Activated CD4-positive, alpha-beta T cell treated with anti-CD3 and anti-CD28 coated beads, Interleukin-2, Interleukin-6, amounts not matched to agents 100 ng/mL and 50 ng/mL, durations not matched to agents 16 hours and 8 hours (primary cell): Measurements from ENCODE around the gene SNRPD3.
"Not testable (repeated sequence)": the region's sequence is repeated elsewhere in the genome, so short reads cannot be mapped to it uniquely, and the experiment has no call there.

ENCODE experiments used
- DNase-seq: peaks from one replicate; pipeline ENCODE4 v3.0.0-alpha.2; 2020

The SNRPD3 gene

GRCh38 chr22:24593559-24593835 is 37.7 kb downstream of the SNRPD3 start:
- not testable (repeated sequence) for DNase-seq

GRCh38 chr22:24593836-24594568 is 38.2 kb downstream of the SNRPD3 start:
- no peak for DNase-seq

- no peak for DNase-seq
These were observed 38.8 kb downstream of the SNRPD3 start for GRCh38 chr22:24594569-24595120.

GRCh38 chr22:24595228-24595627 is 39.4 kb downstream of the SNRPD3 start:
- no peak for DNase-seq

- no peak for DNase-seq
These were observed 40.1 kb downstream of the SNRPD3 start for GRCh38 chr22:24595863-24596262.

GRCh38 chr22:24597076-24597475 is 41.3 kb downstream of the SNRPD3 start:
- not testable (repeated sequence) for DNase-seq

- no peak for DNase-seq
These were observed 43.7 kb downstream of the SNRPD3 start for GRCh38 chr22:24599514-24599913.

- not testable (repeated sequence) for DNase-seq
These were observed 44.3 kb downstream of the SNRPD3 start for GRCh38 chr22:24599958-24600715.

- DNase-seq = peak; percentile 50
These were observed 45.7 kb downstream of the SNRPD3 start for GRCh38 chr22:24601217-24602104.

- DNase-seq = not testable (repeated sequence)
These were observed 46.4 kb downstream of the SNRPD3 start for GRCh38 chr22:24602105-24602749.

- DNase-seq = not testable (repeated sequence)
These were observed 47.3 kb downstream of the SNRPD3 start, which contains the start of gene GGT1 for GRCh38 chr22:24602847-24603769. Gene GGT1 (plus strand): TSS chr22:24603193. CDS start chr22:24611082, 7,889 bp downstream.

GRCh38 chr22:24603770-24604629 is 48.2 kb downstream of the SNRPD3 start:
- DNase-seq = peak; percentile 39

- not testable (repeated sequence) for DNase-seq
These were observed 50.5 kb downstream of the SNRPD3 start for GRCh38 chr22:24606340-24606739.

GRCh38 chr22:24607429-24607983 is 51.7 kb downstream of the SNRPD3 start:
- peak; percentile 84 for DNase-seq

GRCh38 chr22:24608327-24608726 is 52.5 kb downstream of the SNRPD3 start:
- DNase-seq = not testable (repeated sequence)

- DNase-seq = not testable (repeated sequence)
These were observed 54.1 kb downstream of the SNRPD3 start for GRCh38 chr22:24609888-24610287.

- not testable (repeated sequence) for DNase-seq
These were observed 59.0 kb downstream of the SNRPD3 start for GRCh38 chr22:24614794-24615193.

GRCh38 chr22:24621244-24621643 is 65.4 kb downstream of the SNRPD3 start:
- not testable (repeated sequence) for DNase-seq

- DNase-seq = not testable (repeated sequence)
These were observed 66.8 kb downstream of the SNRPD3 start for GRCh38 chr22:24622596-24622995.
